ENCODE results near the gene ARHGEF11. TPM values are rescaled to one million over a fixed set of nuclear protein-coding genes. Genes with fewer than 3 reads are reported as not detected.

Gene ARHGEF11
- total RNA-seq, 2 donors from 2014 or later, result 42.1 to 46.8 TPM

DNA sequence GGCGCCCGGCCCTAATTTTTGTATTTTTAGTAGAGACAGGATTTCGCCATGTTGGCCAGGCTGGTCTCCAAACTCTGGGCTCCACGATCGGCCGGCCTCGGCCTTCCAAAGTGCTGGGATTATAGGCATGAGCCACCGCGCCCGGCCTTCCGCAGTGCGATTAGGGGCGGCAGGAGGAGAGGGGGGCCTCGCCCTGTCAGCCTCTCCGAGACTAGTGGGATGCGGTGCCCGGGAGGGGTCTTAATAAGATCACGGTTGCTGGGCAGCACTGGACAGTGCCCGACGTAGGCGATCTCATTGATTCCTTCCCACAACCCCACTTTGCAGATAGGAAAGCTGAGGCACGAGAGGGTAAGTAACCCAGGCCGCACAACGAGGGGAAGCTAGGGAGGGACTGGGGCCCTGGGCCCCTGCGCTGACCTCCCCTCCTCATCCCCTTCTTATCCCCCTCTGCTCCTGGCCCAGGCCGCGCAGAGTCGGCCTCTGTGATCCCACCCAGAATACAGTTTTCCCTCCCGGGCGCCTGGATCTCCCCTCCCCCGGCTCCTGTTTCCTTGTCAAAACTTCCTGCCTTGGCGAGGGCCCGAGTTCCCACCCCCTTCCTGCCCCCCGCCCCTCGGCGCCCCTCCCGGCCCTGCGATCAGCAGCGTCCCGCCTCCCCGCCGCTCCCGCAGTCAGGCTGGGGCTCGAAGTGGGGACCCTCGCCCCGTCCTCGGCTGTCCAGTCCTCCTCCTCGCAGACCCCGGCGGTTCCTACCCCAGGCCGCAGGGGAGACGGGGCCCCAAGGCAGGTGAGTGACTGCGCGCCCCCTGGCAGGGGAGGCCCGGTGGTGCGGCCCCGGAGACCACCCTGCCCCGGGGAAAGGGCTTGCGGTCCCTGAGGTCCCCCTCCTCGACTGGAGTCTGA lies 152.2 kb downstream of the ARHGEF11 start, which contains the start of gene PEAR1:
TSS of gene PEAR1 (plus strand) at position 671 of the 906 bp plus-strand sequence. CDS start 10,209 bp downstream, outside the sequence.
- ATAC-seq (no peak), DNase-seq (peak in 1 of 2 donors; percentile 27)
- intact Hi-C loops (cut with DNase I, micrococcal nuclease), result no loop called here

DNA sequence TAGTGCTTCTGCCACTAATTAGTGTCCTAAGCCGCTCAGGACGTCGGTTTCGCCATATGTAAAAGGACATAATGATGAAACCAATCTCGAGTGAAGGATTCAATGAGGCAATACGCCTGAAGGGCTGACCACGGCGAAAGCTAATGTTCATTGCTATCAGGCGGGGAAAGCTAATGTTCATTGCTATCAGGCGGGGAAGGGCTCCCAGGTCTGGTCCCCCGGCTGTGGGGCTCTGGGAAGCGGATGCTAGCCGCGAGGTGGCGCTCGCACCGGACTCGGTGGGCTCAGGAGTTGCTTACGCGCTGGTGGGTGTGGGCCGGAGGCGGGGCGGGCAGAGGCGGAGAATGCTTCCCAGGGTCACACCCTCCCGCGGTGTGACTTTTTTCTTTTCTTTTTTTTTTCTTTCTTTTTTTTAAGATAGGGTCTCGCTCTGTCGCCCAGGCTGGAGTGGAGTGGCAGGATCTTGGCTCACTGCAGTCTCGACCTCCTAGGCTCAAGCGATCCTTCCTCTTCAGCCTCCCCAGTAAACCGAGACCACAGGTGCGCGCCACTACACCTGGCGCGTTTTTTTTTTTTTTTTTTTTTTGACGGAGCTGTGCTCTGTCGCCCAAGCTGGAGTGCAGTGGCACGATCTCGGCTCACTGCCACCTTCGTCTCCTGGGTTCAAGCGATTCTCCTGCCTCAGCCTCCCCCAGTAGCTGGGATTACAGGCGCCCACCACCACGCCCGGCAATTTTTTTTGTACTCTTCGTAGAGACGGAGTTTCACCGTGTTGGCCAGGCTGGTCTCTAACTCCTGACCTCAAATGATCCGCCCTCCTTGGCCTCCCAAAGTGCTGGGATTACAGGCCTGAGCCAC lies 153.1 kb downstream of the ARHGEF11 start:
- DNase-seq, result peak; percentile 89 to 95
- intact Hi-C loops (cut with DNase I, micrococcal nuclease), result no loop called here
- ATAC-seq, result peak; percentile 97

DNA sequence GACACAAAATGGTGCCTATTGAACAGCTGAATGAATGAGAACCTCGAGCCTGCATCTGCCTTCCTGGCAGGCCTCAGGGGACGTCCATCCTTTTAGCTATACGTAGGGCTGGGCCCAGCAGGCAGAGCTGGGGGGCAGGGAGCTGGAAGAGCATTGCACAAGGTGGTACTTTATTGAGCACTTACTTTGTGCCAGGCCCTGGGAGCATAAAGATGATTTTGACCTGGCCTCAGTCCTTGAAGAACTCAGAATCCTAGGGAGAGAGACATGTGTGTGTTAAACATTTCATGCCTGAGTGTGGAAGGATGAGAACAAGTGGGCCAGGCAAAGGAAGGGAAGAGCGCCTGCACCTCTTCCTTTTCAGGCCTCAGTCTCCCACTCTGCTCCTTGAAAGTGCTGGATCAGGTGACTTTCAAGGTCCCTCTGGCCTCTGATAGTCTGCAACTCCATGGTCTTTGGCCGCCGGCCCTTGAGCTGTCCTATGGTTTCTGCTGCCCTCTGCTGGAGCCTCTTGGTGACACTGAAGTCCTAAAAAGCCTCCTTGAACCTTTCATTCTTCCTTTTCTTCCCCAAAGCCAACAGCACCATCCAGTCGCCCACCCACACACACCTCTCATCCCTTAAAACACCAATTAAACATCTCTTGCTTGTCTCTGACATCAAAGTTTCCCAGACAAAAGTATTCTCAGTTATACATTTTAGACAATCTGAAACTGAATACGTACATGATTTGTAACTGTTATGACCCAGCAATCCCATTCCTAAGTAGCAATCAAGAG lies 155.6 kb downstream of the ARHGEF11 start:
- ATAC-seq, result peak; percentile 60
- intact Hi-C loops (cut with DNase I, micrococcal nuclease), result no loop called here
- DNase-seq, result peak; percentile 59 to 90

DNA sequence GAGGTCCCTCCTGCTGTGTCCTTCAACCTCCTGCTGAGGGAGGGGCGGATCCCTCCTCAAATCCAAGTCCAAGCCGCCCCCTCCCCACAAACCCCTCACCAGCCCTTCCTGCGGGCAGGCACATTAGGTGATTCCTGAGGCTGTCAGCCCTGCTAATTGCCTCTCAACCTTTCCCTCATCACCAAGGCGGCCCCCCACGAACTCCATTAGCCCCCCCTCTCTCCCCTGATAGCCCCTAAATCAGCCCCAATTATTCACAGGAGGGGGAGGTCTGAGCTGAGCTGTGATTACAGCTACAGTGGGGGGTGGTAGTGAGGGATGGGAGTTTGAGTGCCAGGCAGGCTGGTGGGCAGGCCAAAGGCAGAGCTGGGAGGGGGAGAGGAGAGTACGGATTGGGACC lies 157.8 kb downstream of the ARHGEF11 start:
- DNase-seq (no peak), ATAC-seq (no peak)
- intact Hi-C loops (cut with DNase I, micrococcal nuclease), result no loop called here

DNA sequence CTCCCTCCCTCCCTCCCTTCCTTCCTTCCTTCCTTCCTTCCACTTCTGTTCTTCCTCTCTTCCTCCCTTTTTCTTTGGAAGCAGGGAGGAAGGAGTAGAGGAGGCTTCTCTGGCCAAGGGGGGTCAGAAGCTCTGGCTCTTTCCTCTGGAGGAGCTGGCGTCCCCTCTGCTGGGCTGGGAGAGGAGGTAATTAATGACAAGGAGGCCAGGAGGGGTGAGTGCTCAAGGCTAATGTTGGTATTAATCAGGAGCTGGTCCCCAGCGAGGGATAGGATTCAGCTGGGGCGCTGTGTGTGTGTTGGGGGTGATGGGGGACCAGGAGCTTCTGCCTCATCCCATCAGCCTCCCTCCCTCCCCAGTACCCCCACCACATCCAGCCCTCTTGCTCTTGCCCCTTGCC lies 158.2 kb downstream of the ARHGEF11 start:
- no peak for ATAC-seq

DNA sequence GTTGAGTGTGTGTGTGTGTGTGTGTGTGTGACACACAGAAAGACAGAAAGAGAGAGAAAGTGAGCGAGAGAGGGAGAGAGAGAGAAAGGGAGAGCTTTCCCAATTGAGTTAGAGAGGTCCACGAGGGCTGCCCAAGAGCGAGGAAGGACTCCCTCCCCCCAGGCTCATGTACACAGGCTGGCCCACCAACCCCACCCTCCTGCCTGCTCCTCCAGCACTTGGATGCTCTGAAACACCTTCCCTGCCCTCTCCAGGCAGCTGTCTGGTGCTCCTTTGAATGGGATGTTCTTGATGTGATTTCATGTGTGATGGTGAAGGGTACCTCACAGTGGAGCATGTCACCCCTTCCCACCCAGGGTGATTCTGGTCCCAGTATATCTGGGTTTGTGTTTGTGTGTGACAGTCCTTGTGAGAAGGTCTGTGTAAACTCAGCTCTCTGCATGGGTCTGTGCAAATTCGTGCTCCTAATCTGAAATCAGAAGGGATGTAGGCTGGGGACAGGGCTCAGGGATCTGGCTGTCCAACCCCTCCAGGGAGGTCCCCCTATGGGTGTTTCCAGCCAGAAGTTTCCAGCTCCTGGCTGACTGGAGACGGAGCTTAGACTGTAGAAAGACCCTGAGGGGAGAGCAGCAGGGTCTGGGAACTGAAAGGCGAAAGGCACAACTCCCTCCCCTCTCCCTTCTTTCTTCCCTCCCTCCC lies 158.8 kb downstream of the ARHGEF11 start:
- ATAC-seq (no peak), DNase-seq (no peak)
- intact Hi-C loops (cut with DNase I, micrococcal nuclease), result no loop called here

More for the DNA sequence above, 158.2 kb downstream of the ARHGEF11 start:
- intact Hi-C loops (cut with DNase I, micrococcal nuclease), result no loop called here
- DNase-seq, result no peak

DNA sequence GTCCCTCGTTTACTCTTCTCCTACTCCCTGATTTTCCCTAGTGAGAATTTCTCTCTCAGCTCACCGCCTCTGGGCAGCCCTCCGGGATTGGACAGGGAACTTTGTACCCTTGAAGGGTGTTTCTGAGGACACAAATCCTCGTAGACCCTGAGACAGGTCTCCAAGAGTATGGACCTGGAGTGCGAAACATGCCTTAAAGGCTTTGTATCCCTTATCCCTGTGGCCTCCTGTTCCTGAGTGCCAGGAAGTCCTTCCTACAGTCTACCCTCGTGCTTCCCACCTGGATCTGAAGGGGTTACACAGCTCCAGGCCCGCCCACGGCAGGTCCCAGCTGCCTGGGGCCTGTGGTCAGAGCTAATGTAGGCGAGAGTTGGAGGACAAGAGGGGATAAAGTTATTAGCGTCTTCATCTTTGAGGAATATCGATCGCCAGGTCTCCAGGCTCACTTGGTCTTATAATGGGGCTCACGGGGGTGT lies 159.6 kb downstream of the ARHGEF11 start:
- DNase-seq, result no peak
- ATAC-seq, result no peak
- intact Hi-C loops (cut with DNase I, micrococcal nuclease), result no loop called here

DNA sequence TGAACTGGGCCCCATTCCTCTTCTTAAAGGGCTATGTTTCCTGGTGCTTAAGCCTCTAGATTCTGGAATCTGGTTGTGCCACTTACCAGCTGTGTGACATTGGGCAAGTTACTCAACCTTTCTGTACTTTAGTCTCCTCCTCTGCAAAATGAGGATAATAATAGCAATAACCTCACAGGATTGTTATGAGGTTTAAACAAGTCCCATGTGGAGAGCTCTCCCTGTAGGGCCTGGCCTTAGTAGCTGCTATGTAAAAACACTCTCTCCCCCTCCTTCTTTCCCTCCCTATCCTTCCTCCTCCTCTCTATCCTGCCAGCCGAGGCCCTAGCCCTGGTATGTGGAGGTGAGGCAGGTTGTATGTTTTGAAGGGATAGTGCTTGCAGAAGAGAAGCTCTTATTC lies 160.2 kb downstream of the ARHGEF11 start:
- DNase-seq (no peak), ATAC-seq (no peak)
- intact Hi-C loops (cut with DNase I, micrococcal nuclease), result no loop called here

Small RNAs within 50 kb of the gene (microRNA-seq; reads per million reads assigned to microRNA genes)
- 0 to 2.7 reads per million in 2 donors for gene MIR765

Other genes with a start within 250 kb of the ARHGEF11 start
- gene SH2D2A, start 228.9 kb downstream of the ARHGEF11 start, total RNA-seq, result 1 to 10 TPM; 1.4 to 2.4 TPM
- not detected for gene INSRR, start 186.6 kb downstream of the ARHGEF11 start, total RNA-seq
- under 1 TPM in 1 of 2 donors, not detected in 1; 0.95 TPM for gene NTRK1, start 184.9 kb downstream of the ARHGEF11 start, total RNA-seq
- 1 to 10 TPM; 2.0 to 2.9 TPM for gene PEAR1, start 152.0 kb downstream of the ARHGEF11 start, total RNA-seq
- not detected for gene LRRC71, start 125.1 kb downstream of the ARHGEF11 start, total RNA-seq
- gene ETV3L, start 54.1 kb upstream of the ARHGEF11 start, total RNA-seq, result not detected
- 10 to 100 TPM; 27.9 to 32.5 TPM for gene ETV3, start 92.7 kb upstream of the ARHGEF11 start, total RNA-seq